HG03521 (cell line): Measurements from ENCODE around the gene SV2B.

ENCODE experiments used
- ATAC-seq: cut with Tn5 transposase; IDR thresholded peaks from one replicate; pipeline ENCODE4 v1.9.1; 2021; ENCODE audit warnings: mild to moderate bottlenecking, moderate library complexity; ENCODE audit not compliant: unreplicated experiment

The SV2B gene

GRCh38 chr15:91184441-91184840 lies 84.4 kb downstream of the SV2B start:
- no peak for ATAC-seq

- no peak for ATAC-seq
Observed at GRCh38 chr15:91186904-91187656, 87.0 kb downstream of the SV2B start.

GRCh38 chr15:91192285-91192684 lies 92.2 kb downstream of the SV2B start:
- no peak for ATAC-seq

GRCh38 chr15:91192690-91193377 lies 92.8 kb downstream of the SV2B start:
- no peak for ATAC-seq

- ATAC-seq, result no peak
Observed at GRCh38 chr15:91193378-91193720, 93.3 kb downstream of the SV2B start.

GRCh38 chr15:91196127-91196526 lies 96.1 kb downstream of the SV2B start:
- no peak for ATAC-seq

GRCh38 chr15:91196768-91197167 lies 96.7 kb downstream of the SV2B start:
- ATAC-seq, result no peak

- ATAC-seq, result no peak
Observed at GRCh38 chr15:91199511-91199910, 99.5 kb downstream of the SV2B start.

- ATAC-seq, result no peak
Observed at GRCh38 chr15:91200101-91200754, 100.2 kb downstream of the SV2B start.

GRCh38 chr15:91202510-91203102 lies 102.5 kb downstream of the SV2B start:
- no peak for ATAC-seq

GRCh38 chr15:91203619-91204203 lies 103.7 kb downstream of the SV2B start:
- ATAC-seq, result no peak

- ATAC-seq, result no peak
Observed at GRCh38 chr15:91208371-91208770, 108.3 kb downstream of the SV2B start.

GRCh38 chr15:91209318-91209717 lies 109.3 kb downstream of the SV2B start:
- no peak for ATAC-seq

- ATAC-seq, result no peak
Observed at GRCh38 chr15:91209726-91210125, 109.7 kb downstream of the SV2B start.

GRCh38 chr15:91214675-91215590 lies 114.9 kb downstream of the SV2B start:
- no peak for ATAC-seq

GRCh38 chr15:91216000-91216399 lies 115.9 kb downstream of the SV2B start:
- ATAC-seq, result no peak

GRCh38 chr15:91219206-91219605 lies 119.1 kb downstream of the SV2B start:
- no peak for ATAC-seq

GRCh38 chr15:91222052-91222451 lies 122.0 kb downstream of the SV2B start:
- ATAC-seq, result no peak

GRCh38 chr15:91223863-91224262 lies 123.8 kb downstream of the SV2B start:
- no peak for ATAC-seq

GRCh38 chr15:91224755-91225380 lies 124.8 kb downstream of the SV2B start:
- no peak for ATAC-seq
